DND-41 (cell line): ENCODE data around the gene TTLL6.

Source experiments
- ATAC-seq: fragments of 200-7000 bp; cut with Tn5 transposase; 3 replicates; pipeline ENCODE4 v1.9.1; 2021; ENCODE audit warnings: low read depth; ENCODE audit not compliant: insufficient read depth
- DNase-seq: peaks from one replicate; pipeline ENCODE4 v3.0.0-alpha.2; 2020
- H2AFZ ChIP-seq: 2 replicates; pipeline ENCODE4 v1.6.0; 2012; ENCODE audit warnings: low read depth, low read length
- H3K27ac ChIP-seq: 2 replicates; pipeline ENCODE4 v1.5.1; 2012; ENCODE audit warnings: low read length, inconsistent platforms
- H3K27me3 ChIP-seq: fragments of 200-600 bp; sonication (generic); 2 replicates; pipeline ENCODE4 v1.6.0; 2012; ENCODE audit warnings: low read length, mild to moderate bottlenecking, inconsistent platforms; ENCODE audit not compliant: insufficient read depth, poor library complexity
- H3K36me3 ChIP-seq: 2 replicates; pipeline ENCODE4 v1.5.1; 2012; ENCODE audit warnings: low read length, inconsistent platforms; ENCODE audit not compliant: insufficient read depth
- H3K4me1 ChIP-seq: 2 replicates; pipeline ENCODE4 v1.5.1; 2012; ENCODE audit warnings: mild to moderate bottlenecking, low read length; ENCODE audit not compliant: insufficient read depth
- H3K4me2 ChIP-seq: 2 replicates; pipeline ENCODE4 v1.6.0; 2012; ENCODE audit warnings: mild to moderate bottlenecking, moderate library complexity, low read length, inconsistent platforms; ENCODE audit not compliant: insufficient read depth
- H3K4me3 ChIP-seq, 2 experiments: fragments of 200-600 bp in 1 of 2; shearing (Covaris generic) in 1 of 2; 2 replicates each; pipeline ENCODE4 v1.5.1; 2012 to 2016; ENCODE audit warnings: inconsistent platforms in 2 of 2, low read length in 2 of 2, mild to moderate bottlenecking in 2 of 2, low read depth in 1 of 2, moderate library complexity in 1 of 2
- H3K79me2 ChIP-seq: 2 replicates; pipeline ENCODE4 v1.6.0; 2012; ENCODE audit warnings: low read length, inconsistent platforms; ENCODE audit not compliant: insufficient read depth
- H3K9ac ChIP-seq: 2 replicates; pipeline ENCODE4 v1.6.0; 2012; ENCODE audit warnings: low read depth, mild to moderate bottlenecking, inconsistent platforms, low read length, moderate library complexity
- H3K9me3 ChIP-seq: 2 replicates; pipeline ENCODE4 v1.5.1; 2012; ENCODE audit warnings: low read length, moderate library complexity, mild to moderate bottlenecking, inconsistent platforms; ENCODE audit not compliant: insufficient read depth, severe bottlenecking
- H4K20me1 ChIP-seq: 2 replicates; pipeline ENCODE4 v1.6.0; 2012; ENCODE audit warnings: low read length; ENCODE audit not compliant: insufficient read depth
- EZH2 ChIP-seq: IDR thresholded peaks from 3 replicates; pipeline ENCODE4 v1.6.1; 2012; ENCODE audit warnings: borderline replicate concordance, low read depth, mild to moderate bottlenecking, moderate library complexity, low read length, inconsistent platforms; ENCODE audit not compliant: severe bottlenecking
- TF ChIP-seq, protein P1 (sequence below): IDR thresholded peaks from 2 replicates; pipeline ENCODE4 v1.5.1; 2012; ENCODE audit warnings: borderline replicate concordance, low read length, moderate library complexity, mild to moderate bottlenecking; ENCODE audit not compliant: poor library complexity, severe bottlenecking; ENCODE audit errors: extremely low read depth

Gene TTLL6

GRCh38 chr17:48748718-48749566 is 68.1 kb downstream of the TTLL6 start:
- ATAC-seq = no peak
- Histone ChIP-seq H3K4me1 (no peaks in the 10 kb centered on the region), H3K27me3 (peaks cover 74% of the 10 kb centered on the region), H3K36me3 (no peaks in the 10 kb centered on the region), H4K20me1 (peaks cover 4% of the 10 kb centered on the region; the same call in 1 of the 2 replicates), H3K27ac (no peak overlapping the region), H3K79me2 (no peaks in the 10 kb centered on the region), H3K4me2 (no peak overlapping the region), H3K4me3 (no peak overlapping the region), H3K9ac (no peak overlapping the region), H2AFZ (no peak overlapping the region), H3K9me3 (no peaks in the 10 kb centered on the region)
- TF ChIP-seq, protein P1, sequence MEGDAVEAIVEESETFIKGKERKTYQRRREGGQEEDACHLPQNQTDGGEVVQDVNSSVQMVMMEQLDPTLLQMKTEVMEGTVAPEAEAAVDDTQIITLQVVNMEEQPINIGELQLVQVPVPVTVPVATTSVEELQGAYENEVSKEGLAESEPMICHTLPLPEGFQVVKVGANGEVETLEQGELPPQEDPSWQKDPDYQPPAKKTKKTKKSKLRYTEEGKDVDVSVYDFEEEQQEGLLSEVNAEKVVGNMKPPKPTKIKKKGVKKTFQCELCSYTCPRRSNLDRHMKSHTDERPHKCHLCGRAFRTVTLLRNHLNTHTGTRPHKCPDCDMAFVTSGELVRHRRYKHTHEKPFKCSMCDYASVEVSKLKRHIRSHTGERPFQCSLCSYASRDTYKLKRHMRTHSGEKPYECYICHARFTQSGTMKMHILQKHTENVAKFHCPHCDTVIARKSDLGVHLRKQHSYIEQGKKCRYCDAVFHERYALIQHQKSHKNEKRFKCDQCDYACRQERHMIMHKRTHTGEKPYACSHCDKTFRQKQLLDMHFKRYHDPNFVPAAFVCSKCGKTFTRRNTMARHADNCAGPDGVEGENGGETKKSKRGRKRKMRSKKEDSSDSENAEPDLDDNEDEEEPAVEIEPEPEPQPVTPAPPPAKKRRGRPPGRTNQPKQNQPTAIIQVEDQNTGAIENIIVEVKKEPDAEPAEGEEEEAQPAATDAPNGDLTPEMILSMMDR = no peak
- no peak for TF ChIP-seq EZH2
- DNase-seq = no peak

DNA sequence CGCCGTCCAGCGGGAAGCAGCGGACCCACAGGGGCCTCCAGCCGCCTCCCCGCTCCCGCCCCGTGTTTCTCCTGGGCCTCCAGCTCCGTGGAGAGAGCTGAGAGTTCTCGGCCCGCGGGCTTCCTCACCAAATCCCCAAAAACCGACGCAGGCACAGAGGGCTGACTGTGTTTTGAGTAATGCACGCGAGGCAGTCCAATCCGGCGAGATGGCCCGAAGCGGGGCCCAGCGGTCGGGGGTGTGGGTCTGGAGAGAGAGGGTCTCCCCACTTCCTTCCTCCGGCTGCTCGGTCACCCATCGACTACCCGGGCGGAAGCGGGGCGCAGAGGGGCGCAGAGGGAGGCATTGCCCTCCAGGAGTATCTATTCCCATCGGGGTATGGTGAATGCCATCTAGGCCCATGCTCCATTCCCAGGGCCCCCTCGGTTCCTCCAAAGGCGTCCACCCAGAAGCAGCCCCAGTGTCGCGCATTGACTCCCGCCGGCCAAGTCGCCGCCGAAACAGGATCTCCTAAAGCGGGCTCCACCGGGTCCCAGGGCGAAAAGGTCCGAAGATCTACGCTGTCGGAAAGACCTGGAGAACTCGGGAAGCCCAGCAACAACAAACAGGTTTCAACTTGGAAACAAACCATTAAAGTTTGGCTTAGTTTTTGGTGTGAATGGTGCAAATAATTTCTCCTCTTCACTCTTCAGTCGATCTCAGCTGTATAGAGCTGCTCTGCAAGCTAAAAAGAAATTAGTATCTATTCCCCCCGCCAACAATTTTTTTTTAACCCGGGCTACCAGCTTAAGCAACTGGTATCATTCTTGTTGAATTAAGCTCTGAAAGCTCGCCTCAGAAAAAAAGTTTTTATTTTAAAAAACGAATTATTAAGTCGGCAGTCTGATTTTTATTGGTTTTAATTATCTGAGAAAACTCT is 69.3 kb downstream of the TTLL6 start:
- Histone ChIP-seq H3K9ac (no peak overlapping the region), H3K27ac (no peak overlapping the region), H3K27me3 (peaks cover 76% of the 10 kb centered on the region), H3K4me3 (no peak overlapping the region), H3K9me3 (no peaks in the 10 kb centered on the region), H4K20me1 (peaks cover 4% of the 10 kb centered on the region; the same call in 1 of the 2 replicates), H3K79me2 (no peaks in the 10 kb centered on the region), H3K4me1 (no peaks in the 10 kb centered on the region), H2AFZ (no peak overlapping the region), H3K4me2 (no peak overlapping the region), H3K36me3 (no peaks in the 10 kb centered on the region)
- no peak for DNase-seq
- no peak for TF ChIP-seq EZH2
- ATAC-seq = no peak

DNA sequence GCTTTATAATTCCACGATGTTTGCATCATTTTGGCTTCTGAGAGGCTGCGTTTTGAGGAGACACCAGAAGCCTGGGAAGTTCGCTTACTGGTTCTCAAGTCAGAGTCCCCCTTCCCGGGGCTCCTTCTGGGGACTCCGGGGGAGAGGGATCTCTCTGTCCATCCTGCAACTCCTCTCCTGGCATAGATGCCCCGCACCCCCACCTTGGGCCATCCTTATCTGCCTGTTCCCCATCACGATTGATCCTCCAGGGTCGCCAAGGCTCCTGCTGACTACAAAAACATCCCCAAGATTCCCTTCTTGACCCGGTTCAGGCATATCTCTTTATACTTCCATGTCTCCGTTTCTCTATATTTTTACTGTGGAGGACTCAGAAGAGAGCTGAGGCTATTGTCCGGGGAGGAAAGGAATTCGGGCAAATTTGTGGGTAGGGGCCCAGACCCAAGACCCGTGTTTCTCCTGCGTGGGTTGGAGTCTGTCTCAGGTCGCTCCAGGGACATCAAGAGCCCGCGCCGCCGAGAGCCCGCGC is 70.0 kb downstream of the TTLL6 start:
- ATAC-seq (no peak), DNase-seq (no peak)
- Histone ChIP-seq H4K20me1 (peaks cover 4% of the 10 kb centered on the region; the same call in 1 of the 2 replicates), H3K4me1 (no peaks in the 10 kb centered on the region), H3K9me3 (no peaks in the 10 kb centered on the region), H2AFZ (no peak overlapping the region), H3K4me3 (no peak overlapping the region), H3K79me2 (no peaks in the 10 kb centered on the region), H3K36me3 (no peaks in the 10 kb centered on the region), H3K27me3 (peaks cover 75% of the 10 kb centered on the region), H3K9ac (no peak overlapping the region), H3K27ac (no peak overlapping the region), H3K4me2 (no peak overlapping the region)
- TF ChIP-seq, protein P1 = no peak
- TF ChIP-seq EZH2 = no peak
